Measurements from ENCODE around the gene MMAA. TPM values are rescaled to one million over a fixed set of nuclear protein-coding genes. Genes with fewer than 3 reads are reported as not detected.

Gene MMAA
- total RNA-seq, 4 donors from 2014 or later, result 2.8 to 5.0 (median 3.8) TPM

GRCh38 chr4:145589916-145590702 lies 29.1 kb upstream of the MMAA start:
- Histone ChIP-seq H3K4me1 (no peaks in the 10 kb centered on the region), H3K27me3 (no peaks in the 10 kb centered on the region), H3K9me3 (peaks cover 0 to 7% (median 0%) of the 10 kb centered on the region in 3 donors), H3K36me3 (no peaks in the 10 kb centered on the region), H3K4me3 (no peak overlapping the region), H3K27ac (no peak overlapping the region)
- WGBS, 2 donors (ENCODE audit: low coverage in 1 of 2), result 81 to 85% methylated on average over 3 of the region's 3 CpGs
- TF ChIP-seq, protein P1, sequence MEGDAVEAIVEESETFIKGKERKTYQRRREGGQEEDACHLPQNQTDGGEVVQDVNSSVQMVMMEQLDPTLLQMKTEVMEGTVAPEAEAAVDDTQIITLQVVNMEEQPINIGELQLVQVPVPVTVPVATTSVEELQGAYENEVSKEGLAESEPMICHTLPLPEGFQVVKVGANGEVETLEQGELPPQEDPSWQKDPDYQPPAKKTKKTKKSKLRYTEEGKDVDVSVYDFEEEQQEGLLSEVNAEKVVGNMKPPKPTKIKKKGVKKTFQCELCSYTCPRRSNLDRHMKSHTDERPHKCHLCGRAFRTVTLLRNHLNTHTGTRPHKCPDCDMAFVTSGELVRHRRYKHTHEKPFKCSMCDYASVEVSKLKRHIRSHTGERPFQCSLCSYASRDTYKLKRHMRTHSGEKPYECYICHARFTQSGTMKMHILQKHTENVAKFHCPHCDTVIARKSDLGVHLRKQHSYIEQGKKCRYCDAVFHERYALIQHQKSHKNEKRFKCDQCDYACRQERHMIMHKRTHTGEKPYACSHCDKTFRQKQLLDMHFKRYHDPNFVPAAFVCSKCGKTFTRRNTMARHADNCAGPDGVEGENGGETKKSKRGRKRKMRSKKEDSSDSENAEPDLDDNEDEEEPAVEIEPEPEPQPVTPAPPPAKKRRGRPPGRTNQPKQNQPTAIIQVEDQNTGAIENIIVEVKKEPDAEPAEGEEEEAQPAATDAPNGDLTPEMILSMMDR (IDR thresholded peaks at IDR 0.05), result no peak
- TF ChIP-seq EP300 (IDR thresholded peaks at IDR 0.05) (no peak), POLR2A (IDR thresholded peaks at IDR 0.05) (no peak), POLR2AphosphoS5 (IDR thresholded peaks at IDR 0.05) (no peak)
- ATAC-seq, result no peak

- no peak for TF ChIP-seq EP300 (IDR thresholded peaks at IDR 0.05)
- WGBS, 2 donors (ENCODE audit: low coverage in 1 of 2), result 82 to 89% methylated on average over 2 to 4 of the region's 4 CpGs
These were observed 16.9 kb upstream of the MMAA start for GRCh38 chr4:145602129-145602760.

GRCh38 chr4:145605941-145606340 lies 13.2 kb upstream of the MMAA start:
- H3K36me3 ChIP-seq, result no peaks in the 10 kb centered on the region
- TF ChIP-seq POLR2AphosphoS5 (IDR thresholded peaks at IDR 0.05) (no peak), EP300 (IDR thresholded peaks at IDR 0.05) (no peak), POLR2A (IDR thresholded peaks at IDR 0.05) (no peak)
- TF ChIP-seq, protein P1 (IDR thresholded peaks at IDR 0.05), result no peak
- no peak for ATAC-seq

More at GRCh38 chr4:145602129-145602760, 16.9 kb upstream of the MMAA start:
- no peak overlapping the region for H3K4me3 ChIP-seq
- no peaks in the 10 kb centered on the region for H3K27me3 ChIP-seq
- H3K9me3 ChIP-seq, result peaks cover 0 to 10% (median 0%) of the 10 kb centered on the region in 3 donors
- H3K36me3 ChIP-seq, result no peaks in the 10 kb centered on the region
- no peaks in the 10 kb centered on the region for H3K4me1 ChIP-seq
- ATAC-seq, result no peak
- H3K27ac ChIP-seq, result no peak overlapping the region

DNA sequence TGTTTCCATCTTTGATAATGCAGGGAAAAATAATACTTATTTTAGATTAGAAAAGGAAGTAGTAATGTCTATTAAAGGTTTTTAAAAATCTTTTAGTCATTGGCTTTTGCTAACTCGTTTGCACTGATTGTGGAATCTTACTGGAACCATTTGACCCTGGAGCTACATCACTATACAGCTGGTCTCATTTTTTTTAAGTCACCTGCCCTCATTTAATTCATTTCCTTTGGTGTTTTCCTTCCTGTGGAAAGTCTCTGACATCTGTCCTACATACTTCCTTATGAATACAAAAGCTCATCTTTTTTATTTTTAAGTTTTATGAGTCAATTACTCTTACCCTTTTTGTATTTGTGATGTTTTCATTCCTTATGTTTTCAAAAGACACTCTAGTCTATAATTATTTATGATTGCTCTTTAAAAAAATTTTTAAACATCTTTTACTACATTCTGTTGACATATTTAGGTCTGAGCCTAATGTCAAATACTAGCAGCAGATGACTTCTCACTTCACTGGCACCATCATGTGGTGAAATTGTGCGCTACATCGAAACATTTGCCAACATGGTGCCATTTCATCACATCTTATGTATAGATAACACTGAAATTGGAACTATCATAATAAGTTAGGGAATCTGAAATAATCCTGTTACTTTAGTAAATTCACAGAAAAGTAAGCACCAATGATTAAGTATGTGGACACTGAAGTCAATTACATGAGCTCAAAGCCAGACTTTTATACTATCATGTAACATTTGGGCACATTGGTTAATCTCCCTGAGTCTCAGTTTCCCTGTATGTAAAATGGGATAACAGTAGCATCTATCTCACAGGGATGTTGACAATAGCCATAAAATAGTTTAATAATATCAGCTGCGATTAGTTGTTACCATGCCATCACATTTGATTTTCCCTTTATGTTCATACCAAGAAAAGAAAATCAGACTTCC lies 9.4 kb upstream of the MMAA start:
- TF ChIP-seq POLR2AphosphoS5 (IDR thresholded peaks at IDR 0.05), result no peak
- no peak for TF ChIP-seq EP300 (IDR thresholded peaks at IDR 0.05)
- TF ChIP-seq, protein P1 (IDR thresholded peaks at IDR 0.05), result peak; percentile 65 to 76 (median 70)
- Histone ChIP-seq H3K4me3 (no peak overlapping the region), H3K9me3 (peaks cover 0 to 9% (median 0%) of the 10 kb centered on the region in 3 donors), H3K4me1 (no peaks in the 10 kb centered on the region), H3K27me3 (no peaks in the 10 kb centered on the region), H3K36me3 (no peaks in the 10 kb centered on the region), H3K27ac (no peak overlapping the region)
- WGBS, 2 donors (ENCODE audit: low coverage in 1 of 2), result 57% methylated on average over 4 of the region's 4 CpGs
- ATAC-seq, result peak; percentile 36

More at GRCh38 chr4:145605941-145606340, 13.2 kb upstream of the MMAA start:
- no peaks in the 10 kb centered on the region for H3K27me3 ChIP-seq
- H3K4me3 ChIP-seq, result no peak overlapping the region
- H3K9me3 ChIP-seq, result peaks cover 0 to 9% (median 0%) of the 10 kb centered on the region in 3 donors
- H3K4me1 ChIP-seq, result no peaks in the 10 kb centered on the region
- no peak overlapping the region for H3K27ac ChIP-seq

Data from gastroesophageal sphincter (tissue), 4 donors.